H1 (cell line): ENCODE measurements around the gene MPPED2. TPM values are rescaled to one million over a fixed set of nuclear protein-coding genes. Genes with fewer than 3 reads are reported as not detected.

Experiments used
- CTCF ChIA-PET: fragments of 300-600 bp; sonication (Branson Sonifier 250); formaldehyde crosslinking; loops from one replicate; lab custom pipeline; 2021; ENCODE audit not compliant: partially characterized antibody; lab: Charles Lee
- POLR2A ChIA-PET: fragments of 300-600 bp; sonication (Branson Sonifier 250); formaldehyde crosslinking; loops from one replicate; lab custom pipeline; 2021; ENCODE audit warnings: inconsistent platforms; ENCODE audit not compliant: partially characterized antibody; lab: Charles Lee
- DNase-seq, 2 experiments: peaks; one replicate each; pipeline versions ENCODE4 v3.0.0 to v3.0.0-alpha.2; 2010 to 2022; ENCODE audit warnings: low spot score in 2 of 2, low read depth in 1 of 2, mixed read lengths in 1 of 2
- FAIRE-seq: peaks from 2 replicates; lab custom pipeline; 2011; peaks lifted over from hg19 to GRCh38; lab: Jason Lieb, UNC
- H2AFZ ChIP-seq: 2 replicates; pipeline ENCODE4 v1.8.1; 2012; ENCODE audit warnings: low read length, inconsistent platforms
- H2AK5ac ChIP-seq: 2 replicates; pipeline ENCODE4 v1.6.1; 2013; ENCODE audit warnings: low read depth, low read length
- H2BK120ac ChIP-seq: replicated peaks from 2 replicates; pipeline ENCODE3; 2013; ENCODE audit warnings: low read depth, low read length, inconsistent platforms
- H2BK12ac ChIP-seq: 2 replicates; pipeline ENCODE4 v1.6.1; 2013; ENCODE audit warnings: low read depth, low read length
- H2BK15ac ChIP-seq: 2 replicates; pipeline ENCODE4 v1.6.1; 2013; ENCODE audit warnings: low read length
- H2BK20ac ChIP-seq: 2 replicates; pipeline ENCODE4 v1.6.1; 2013; ENCODE audit warnings: low read length
- H2BK5ac ChIP-seq: 2 replicates; pipeline ENCODE4 v1.6.1; 2013; ENCODE audit warnings: low read depth, low read length
- H3K14ac ChIP-seq: 2 replicates; pipeline ENCODE4 v1.6.1; 2013; ENCODE audit warnings: inconsistent platforms; ENCODE audit not compliant: insufficient read length
- H3K18ac ChIP-seq: 2 replicates; pipeline ENCODE4 v1.6.1; 2013; ENCODE audit warnings: low read length; ENCODE audit errors: extremely low read depth
- H3K23ac ChIP-seq: 2 replicates; pipeline ENCODE4 v1.6.1; 2013; ENCODE audit warnings: inconsistent platforms; ENCODE audit not compliant: insufficient read length
- H3K23me2 ChIP-seq: 2 replicates; pipeline ENCODE4 v1.6.1; 2013; ENCODE audit warnings: low read depth, low read length
- H3K27ac ChIP-seq: 2 replicates; pipeline ENCODE4 v1.6.1; 2011; ENCODE audit warnings: low read depth, low read length, inconsistent platforms
- H3K27me3 ChIP-seq, 4 experiments: replicated peaks in 1 of 4; 1 replicate in 1 of 4; 2 replicates in 3 of 4; pipeline versions ENCODE4 v1.6.1 to v1.8.1; 2011 to 2013; ENCODE audit warnings: low read length in 3 of 4, mild to moderate bottlenecking in 3 of 4, inconsistent platforms in 2 of 4, mixed read lengths in 2 of 4, moderate library complexity in 1 of 4; ENCODE audit not compliant: control insufficient read depth in 3 of 4, insufficient read depth in 3 of 4; ENCODE audit errors: extremely low read depth in 1 of 4
- H3K36me3 ChIP-seq, 4 experiments: 2 replicates each; pipeline versions ENCODE4 v1.6.1 to v1.8.1; 2011 to 2013; ENCODE audit warnings: mild to moderate bottlenecking in 4 of 4, low read length in 3 of 4, moderate library complexity in 2 of 4, control low read depth in 1 of 4, inconsistent platforms in 1 of 4; ENCODE audit not compliant: insufficient read depth in 4 of 4, control insufficient read depth in 2 of 4
- H3K4ac ChIP-seq: replicated peaks from 2 replicates; pipeline ENCODE3; 2013; ENCODE audit warnings: low read length, low read depth, mixed read lengths, inconsistent platforms; ENCODE audit not compliant: insufficient read length
- H3K4me1 ChIP-seq, 4 experiments: replicated peaks in 1 of 4; 1 replicate in 1 of 4; 2 replicates in 3 of 4; pipeline versions ENCODE4 v1.6.1 to v1.8.1; 2011 to 2013; ENCODE audit warnings: low read length in 3 of 4, inconsistent platforms in 2 of 4, mixed read lengths in 1 of 4; ENCODE audit not compliant: insufficient read depth in 4 of 4, control insufficient read depth in 3 of 4
- H3K4me2 ChIP-seq, 2 experiments: 2 replicates each; pipeline versions ENCODE4 v1.6.1 to v1.8.1; 2011 to 2013; ENCODE audit warnings: low read depth in 2 of 2, low read length in 2 of 2, control low read depth in 1 of 2, inconsistent platforms in 1 of 2, mild to moderate bottlenecking in 1 of 2; ENCODE audit not compliant: insufficient read depth in 1 of 2
- H3K4me3 ChIP-seq, 4 experiments: fragments of 200-600, 300-600 bp in 1 of 4; sonication (generic), shearing (Covaris generic), sonication (Bioruptor Twin) in 1 of 4; 2 replicates each; pipeline versions ENCODE4 v1.5.1 to v1.8.1; 2011 to 2016; ENCODE audit warnings: low read length in 4 of 4, low read depth in 3 of 4, control low read depth in 2 of 4, inconsistent platforms in 2 of 4, mild to moderate bottlenecking in 2 of 4, mixed read lengths in 1 of 4, moderate library complexity in 1 of 4; ENCODE audit not compliant: insufficient read depth in 2 of 4; ENCODE audit errors: extremely low read depth in 1 of 4
- H3K56ac ChIP-seq: replicated peaks from 2 replicates; pipeline ENCODE3; 2013; ENCODE audit warnings: low read depth, mild to moderate bottlenecking, mixed read lengths, low read length, inconsistent platforms; ENCODE audit not compliant: insufficient read length
- H3K79me1 ChIP-seq: 2 replicates; pipeline ENCODE4 v1.6.1; 2013; ENCODE audit warnings: low read depth, low read length, control low read depth
- H3K79me2 ChIP-seq, 2 experiments: 2 replicates each; pipeline versions ENCODE4 v1.6.1 to v1.8.1; 2012 to 2013; ENCODE audit warnings: low read length in 2 of 2, mild to moderate bottlenecking in 2 of 2, inconsistent platforms in 1 of 2; ENCODE audit not compliant: insufficient read depth in 2 of 2, control insufficient read depth in 1 of 2
- H3K9ac ChIP-seq, 4 experiments: replicated peaks in 1 of 4; 1 replicate in 1 of 4; 2 replicates in 3 of 4; pipeline versions ENCODE4 v1.6.1 to v1.8.1; 2011 to 2013; ENCODE audit warnings: low read depth in 3 of 4, low read length in 3 of 4, control low read depth in 2 of 4, mild to moderate bottlenecking in 2 of 4, moderate library complexity in 2 of 4, inconsistent platforms in 1 of 4; ENCODE audit errors: extremely low read depth in 1 of 4
- H3K9me3 ChIP-seq, 2 experiments: 2 replicates each; pipeline versions ENCODE4 v1.6.1 to v1.8.1; 2012 to 2013; ENCODE audit warnings: mild to moderate bottlenecking in 2 of 2, moderate library complexity in 2 of 2, control low read depth in 1 of 2, inconsistent platforms in 1 of 2, low read depth in 1 of 2, low read length in 1 of 2, mixed read lengths in 1 of 2; ENCODE audit not compliant: insufficient read depth in 2 of 2
- H4K20me1 ChIP-seq, 2 experiments: replicated peaks in 1 of 2; 2 replicates each; pipeline versions ENCODE3 to v1.8.1; 2011 to 2013; ENCODE audit warnings: inconsistent platforms in 2 of 2, low read length in 2 of 2, mild to moderate bottlenecking in 1 of 2; ENCODE audit not compliant: insufficient read depth in 2 of 2, control insufficient read depth in 1 of 2
- H4K5ac ChIP-seq: 2 replicates; pipeline ENCODE4 v1.6.1; 2013; ENCODE audit warnings: low read length, low read depth, mixed read lengths, inconsistent platforms; ENCODE audit not compliant: insufficient read length
- H4K8ac ChIP-seq: 2 replicates; pipeline ENCODE4 v1.8.0; 2013; ENCODE audit warnings: mild to moderate bottlenecking, moderate library complexity, low read length, inconsistent platforms; ENCODE audit not compliant: insufficient read depth; ENCODE audit errors: extremely low read depth
- H4K91ac ChIP-seq: replicated peaks from 2 replicates; pipeline ENCODE3; 2013; ENCODE audit warnings: low read length, mixed read lengths, inconsistent platforms; ENCODE audit not compliant: insufficient read length
- CBX5 ChIP-seq: fragments of 300-800, 300-1000 bp; sonication (generic); IDR thresholded peaks from 2 replicates; pipeline ENCODE4 v1.7.1; 2016; ENCODE audit warnings: antibody characterized with exemption, low read length, low read depth
- GTF2F1 ChIP-seq: IDR thresholded peaks from 2 replicates; pipeline ENCODE4 v1.6.1; 2012; ENCODE audit warnings: low read depth, low read length, improper control_type of control experiment, borderline replicate concordance
- HDAC6 ChIP-seq: IDR thresholded peaks from one replicate; pipeline ENCODE4 v1.7.1; 2012; ENCODE audit warnings: low read depth, mild to moderate bottlenecking, inconsistent platforms, low read length, moderate library complexity
- KDM1A ChIP-seq: fragments of 200-600, 300-600 bp; sonication (generic); IDR thresholded peaks from 2 replicates; pipeline ENCODE4 v1.7.1; 2016; ENCODE audit warnings: mild to moderate bottlenecking, low read length, borderline replicate concordance
- RBBP5 ChIP-seq: IDR thresholded peaks from 2 replicates; pipeline ENCODE4 v1.7.1; 2012; ENCODE audit warnings: low read depth, mild to moderate bottlenecking, inconsistent platforms, low read length, moderate library complexity, borderline replicate concordance
- RXRA ChIP-seq: IDR thresholded peaks from 2 replicates; pipeline ENCODE4 v1.6.1; 2011; ENCODE audit warnings: low read depth, mild to moderate bottlenecking, low read length, moderate library complexity; ENCODE audit not compliant: insufficient read depth
- TAF1 ChIP-seq: IDR thresholded peaks from 2 replicates; pipeline ENCODE4 v1.6.1; 2011; ENCODE audit warnings: mild to moderate bottlenecking, low read depth, low read length
- TAF7 ChIP-seq: optimal IDR thresholded peaks from 2 replicates; pipeline ENCODE3; 2011; ENCODE audit warnings: low read depth, mild to moderate bottlenecking, inconsistent platforms, low read length, moderate library complexity, borderline replicate concordance
- whole genome bisulfite sequencing, 2 experiments: shearing (Covaris generic) in 1 of 2; methylation state at CpG; one replicate each; pipeline versions ENCODE4 v1.1.6 to v1.1.7; 2013 to 2015; ENCODE audit warnings: low lambda C conversion rate in 2 of 2, mixed read lengths in 2 of 2, inconsistent platforms in 1 of 2, low coverage in 1 of 2, missing lambda C conversion rate in 1 of 2; ENCODE audit not compliant: insufficient replicate concordance in 2 of 2, insufficient coverage in 1 of 2, insufficient read length in 1 of 2; ENCODE audit errors: extremely low coverage in 1 of 2, missing lambda C conversion rate in 1 of 2; 5-methylcytosine and 5-hydroxymethylcytosine counted together
- polyA plus RNA-seq, 7 experiments: library from polyadenylated mRNA; depleted of rRNA in 3 of 7; stranded (reverse) in 5 of 7; unstranded in 2 of 7; fragments of >200 nt in 5 of 7; fragments of 200-250 nt in 2 of 7; gene quantifications; 1 replicate in 5 of 7; 2 replicates in 1 of 7; 4 replicates in 1 of 7; pipeline versions ENCODE4 v1.2.1 to v1.2.3, GENCODE V29; 2011 to 2013; ENCODE audit warnings: missing spikeins in 2 of 7, mixed read lengths in 2 of 7
- total RNA-seq: library from RNA; stranded (reverse); fragmentation: NEBNext Ultra II Directional; extraction: Animal tissue kit (Norgen Biotek cat#: 25700); gene quantifications from 2 replicates; pipeline ENCODE4 v1.2.1, GENCODE V29; 2021
- TF ChIP-seq, protein P1 (sequence below): IDR thresholded peaks from 2 replicates; pipeline ENCODE4 v1.6.1; 2011; ENCODE audit warnings: low read length, improper control_type of control experiment
- TF ChIP-seq, protein P2 (sequence below): IDR thresholded peaks from 2 replicates; pipeline ENCODE4 v1.6.1; 2012; ENCODE audit warnings: inconsistent platforms

Gene MPPED2
- total and polyA plus RNA-seq, 2 of the 8 experiments (the other 6 are each of a cell fraction or from before 2014, with no cell fraction given): 1.3 to 3.5 TPM

GRCh38 chr11:30424844-30425243 lies 161.3 kb downstream of the MPPED2 start:
- ChIA-PET CTCF (interaction anchor here (1.2 kb wide), 1 partner anchor 489 kb away, joined by 4 read pairs; no protein-coding TSS in a partner anchor), POLR2A (no interaction called here)
- Histone ChIP-seq H4K91ac (no peak overlapping the region), H3K14ac (no peak overlapping the region), H3K4me3 (no peak overlapping the region), H4K20me1 (no peaks in the 10 kb centered on the region), H2BK20ac (no peak overlapping the region), H3K79me2 (no peaks in the 10 kb centered on the region), H3K56ac (no peak overlapping the region), H2BK5ac (no peak overlapping the region), H3K79me1 (no peaks in the 10 kb centered on the region), H3K4ac (no peak overlapping the region), H2BK120ac (no peak overlapping the region), H3K27me3 (no peaks in the 10 kb centered on the region), H2BK12ac (no peak overlapping the region), H2AK5ac (no peak overlapping the region), H3K23me2 (no peaks in the 10 kb centered on the region), H3K4me2 (no peak overlapping the region), H3K36me3 (no peaks in the 10 kb centered on the region), H3K23ac (no peak overlapping the region), H3K4me1 (peaks cover 7 to 22% (median 11%) of the 10 kb centered on the region in 4 experiments; a peak in 6 of 7 replicates), H4K5ac (no peak overlapping the region), H3K9me3 (no peaks in the 10 kb centered on the region), H3K9ac (no peak overlapping the region), H4K8ac (no peak overlapping the region), H2AFZ (no peak overlapping the region), H2BK15ac (0 out of 2 replicates have a peak overlapping the region, but pooled peaks have one; percentile 89), H3K27ac (no peak overlapping the region), H3K18ac (0 out of 2 replicates have a peak overlapping the region, but pooled peaks have one; percentile 48)
- DNase-seq: no peak
- WGBS, 2 experiments: 90% methylated on average over 4 of the region's 4 CpGs; no CpG with 5 or more reads in 1 of the 2 experiments
- no peak for FAIRE-seq
- TF ChIP-seq, protein P1, sequence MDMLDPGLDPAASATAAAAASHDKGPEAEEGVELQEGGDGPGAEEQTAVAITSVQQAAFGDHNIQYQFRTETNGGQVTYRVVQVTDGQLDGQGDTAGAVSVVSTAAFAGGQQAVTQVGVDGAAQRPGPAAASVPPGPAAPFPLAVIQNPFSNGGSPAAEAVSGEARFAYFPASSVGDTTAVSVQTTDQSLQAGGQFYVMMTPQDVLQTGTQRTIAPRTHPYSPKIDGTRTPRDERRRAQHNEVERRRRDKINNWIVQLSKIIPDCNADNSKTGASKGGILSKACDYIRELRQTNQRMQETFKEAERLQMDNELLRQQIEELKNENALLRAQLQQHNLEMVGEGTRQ: no peak
- TF ChIP-seq KDM1A (no peak), CBX5 (no peak), TAF1 (no peak), GTF2F1 (no peak), RBBP5 (no peak), RXRA (no peak), TAF7 (no peak), HDAC6 (no peak)
- TF ChIP-seq, protein P2, sequence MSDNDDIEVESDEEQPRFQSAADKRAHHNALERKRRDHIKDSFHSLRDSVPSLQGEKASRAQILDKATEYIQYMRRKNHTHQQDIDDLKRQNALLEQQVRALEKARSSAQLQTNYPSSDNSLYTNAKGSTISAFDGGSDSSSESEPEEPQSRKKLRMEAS: no peak
